ENCODE measurements around the gene MAGI2. TPM values are rescaled to one million over a fixed set of nuclear protein-coding genes. Genes with fewer than 3 reads are reported as not detected.
A peak's percentile ranks its signal among the peaks of the same experiment; 100 is the strongest.

Gene MAGI2
- total RNA-seq, 1 donor from 2014 or later, result 5.4 TPM

- no peak overlapping the region for H3K4me3 Mint-ChIP-seq (ENCODE audit: unreplicated experiment)
- H3K4me3 ChIP-seq (ENCODE audit: insufficient read depth, low read depth, low read length), result no peak overlapping the region
- no peak overlapping the region for H3K4me2 ChIP-seq (ENCODE audit: low read length)
- H3K4me1 Mint-ChIP-seq (ENCODE audit: low read depth, unreplicated experiment), result peaks cover 24% of the 10 kb centered on the region
- H3K27me3 ChIP-seq (ENCODE audit: insufficient read depth, low read length), result no peaks in the 10 kb centered on the region
- H3K9ac ChIP-seq (ENCODE audit: low read length), result no peak overlapping the region
- no peaks in the 10 kb centered on the region for H3K36me3 ChIP-seq (ENCODE audit: insufficient read depth, low read length)
- H2AFZ ChIP-seq (ENCODE audit: low read depth, low read length), result no peak overlapping the region
- DNase-seq (ENCODE audit: low read depth) (peak; percentile 86), FAIRE-seq (no peak)
- peaks cover 2% of the 10 kb centered on the region for H3K9me3 Mint-ChIP-seq (ENCODE audit: unreplicated experiment)
- TF ChIP-seq CTCF (IDR thresholded peaks at IDR 0.05; ENCODE audit: insufficient read depth, low read depth, low read length), result no peak
- no peak for TF ChIP-seq EZH2 (IDR thresholded peaks at IDR 0.05; ENCODE audit: insufficient read depth, low read length)
- peak overlapping the region; percentile 20 for H3K27ac Mint-ChIP-seq (ENCODE audit: unreplicated experiment)
- H3K79me2 ChIP-seq (ENCODE audit: insufficient read depth, low read length), result no peaks in the 10 kb centered on the region
- H3K27ac ChIP-seq (ENCODE audit: low read depth, low read length), result peak overlapping the region; percentile 43
- H3K4me1 ChIP-seq (ENCODE audit: insufficient read depth, low read length), result peaks cover 14% of the 10 kb centered on the region
- no peaks in the 10 kb centered on the region for H4K20me1 ChIP-seq (ENCODE audit: insufficient read depth, low read length)
- H3K9me3 ChIP-seq (ENCODE audit: insufficient read depth, low read depth, low read length), result no peaks in the 10 kb centered on the region
- H3K36me3 Mint-ChIP-seq (ENCODE audit: low read depth, unreplicated experiment), result no peaks in the 10 kb centered on the region
- H3K27me3 Mint-ChIP-seq (ENCODE audit: low read depth, unreplicated experiment), result no peaks in the 10 kb centered on the region
Measured at GRCh38 chr7:78095549-78095948, 1357.9 kb downstream of the MAGI2 start.

GRCh38 chr7:78092331-78092730 is 1361.1 kb downstream of the MAGI2 start:
- H3K36me3 ChIP-seq (ENCODE audit: insufficient read depth, low read length), result no peaks in the 10 kb centered on the region
- no peaks in the 10 kb centered on the region for H3K4me1 ChIP-seq (ENCODE audit: insufficient read depth, low read length)
- no peaks in the 10 kb centered on the region for H4K20me1 ChIP-seq (ENCODE audit: insufficient read depth, low read length)
- DNase-seq (ENCODE audit: low read depth) (no peak), FAIRE-seq (no peak)
- Mint-ChIP-seq H3K36me3 (ENCODE audit: low read depth, unreplicated experiment) (no peaks in the 10 kb centered on the region), H3K4me1 (ENCODE audit: low read depth, unreplicated experiment) (peaks cover 9% of the 10 kb centered on the region), H3K4me3 (ENCODE audit: unreplicated experiment) (no peak overlapping the region), H3K9me3 (ENCODE audit: unreplicated experiment) (peaks cover 2% of the 10 kb centered on the region), H3K27ac (ENCODE audit: unreplicated experiment) (no peak overlapping the region), H3K27me3 (ENCODE audit: low read depth, unreplicated experiment) (no peaks in the 10 kb centered on the region)
- no peaks in the 10 kb centered on the region for H3K27me3 ChIP-seq (ENCODE audit: insufficient read depth, low read length)
- H3K27ac ChIP-seq (ENCODE audit: low read depth, low read length), result no peak overlapping the region
- no peaks in the 10 kb centered on the region for H3K9me3 ChIP-seq (ENCODE audit: insufficient read depth, low read depth, low read length)
- H3K4me3 ChIP-seq (ENCODE audit: insufficient read depth, low read depth, low read length), result no peak overlapping the region
- no peak overlapping the region for H3K4me2 ChIP-seq (ENCODE audit: low read length)
- H2AFZ ChIP-seq (ENCODE audit: low read depth, low read length), result no peak overlapping the region
- H3K9ac ChIP-seq (ENCODE audit: low read length), result no peak overlapping the region
- no peaks in the 10 kb centered on the region for H3K79me2 ChIP-seq (ENCODE audit: insufficient read depth, low read length)
- TF ChIP-seq CTCF (IDR thresholded peaks at IDR 0.05; ENCODE audit: insufficient read depth, low read depth, low read length) (no peak), EZH2 (IDR thresholded peaks at IDR 0.05; ENCODE audit: insufficient read depth, low read length) (no peak)

- Mint-ChIP-seq H3K4me3 (ENCODE audit: unreplicated experiment) (no peak overlapping the region), H3K4me1 (ENCODE audit: low read depth, unreplicated experiment) (peaks cover 3% of the 10 kb centered on the region), H3K9me3 (ENCODE audit: unreplicated experiment) (peaks cover 2% of the 10 kb centered on the region), H3K27me3 (ENCODE audit: low read depth, unreplicated experiment) (no peaks in the 10 kb centered on the region), H3K36me3 (ENCODE audit: low read depth, unreplicated experiment) (no peaks in the 10 kb centered on the region), H3K27ac (ENCODE audit: unreplicated experiment) (no peak overlapping the region)
- Histone ChIP-seq H3K9ac (ENCODE audit: low read length) (no peak overlapping the region), H2AFZ (ENCODE audit: low read depth, low read length) (no peak overlapping the region), H3K27me3 (ENCODE audit: insufficient read depth, low read length) (no peaks in the 10 kb centered on the region), H3K9me3 (ENCODE audit: insufficient read depth, low read depth, low read length) (no peaks in the 10 kb centered on the region), H3K36me3 (ENCODE audit: insufficient read depth, low read length) (no peaks in the 10 kb centered on the region), H3K27ac (ENCODE audit: low read depth, low read length) (no peak overlapping the region), H3K79me2 (ENCODE audit: insufficient read depth, low read length) (no peaks in the 10 kb centered on the region), H4K20me1 (ENCODE audit: insufficient read depth, low read length) (no peaks in the 10 kb centered on the region), H3K4me1 (ENCODE audit: insufficient read depth, low read length) (no peaks in the 10 kb centered on the region), H3K4me3 (ENCODE audit: insufficient read depth, low read depth, low read length) (no peak overlapping the region), H3K4me2 (ENCODE audit: low read length) (no peak overlapping the region)
- DNase-seq (ENCODE audit: low read depth), result no peak
- TF ChIP-seq CTCF (IDR thresholded peaks at IDR 0.05; ENCODE audit: insufficient read depth, low read depth, low read length) (no peak), EZH2 (IDR thresholded peaks at IDR 0.05; ENCODE audit: insufficient read depth, low read length) (no peak)
- FAIRE-seq, result no peak
Measured at GRCh38 chr7:78090616-78091015, 1362.9 kb downstream of the MAGI2 start.

All from astrocyte (in vitro differentiated cells and primary cell).